Adipocyte (in vitro differentiated cells): Measurements from ENCODE around the gene DPH5.

Experiments
- DNase-seq: peaks from one replicate; pipeline ENCODE4 v3.0.0-alpha.2; 2015; ENCODE audit warnings: low read depth
- H3K27me3 ChIP-seq: replicated peaks from 2 replicates; pipeline ENCODE4 v1.7.0; 2013; ENCODE audit warnings: mild to moderate bottlenecking, low read length, moderate library complexity; ENCODE audit not compliant: control insufficient read depth, insufficient read depth
- H3K36me3 ChIP-seq: 2 replicates; pipeline ENCODE4 v1.7.0; 2013; ENCODE audit warnings: low read length, mild to moderate bottlenecking, moderate library complexity; ENCODE audit not compliant: control insufficient read depth, insufficient read depth, severe bottlenecking
- H3K4me1 ChIP-seq: 2 replicates; pipeline ENCODE4 v1.7.0; 2013; ENCODE audit warnings: mild to moderate bottlenecking, low read length, moderate library complexity; ENCODE audit not compliant: control insufficient read depth, insufficient read depth
- H3K4me3 ChIP-seq: 2 replicates; pipeline ENCODE4 v1.7.0; 2013; ENCODE audit warnings: mild to moderate bottlenecking, low read length, moderate library complexity
- H3K9ac ChIP-seq: 2 replicates; pipeline ENCODE4 v1.7.0; 2013; ENCODE audit warnings: mild to moderate bottlenecking, low read length, moderate library complexity
- H3K9me3 ChIP-seq: 2 replicates; pipeline ENCODE4 v1.7.0; 2013; ENCODE audit warnings: mild to moderate bottlenecking, low read length, moderate library complexity; ENCODE audit not compliant: control insufficient read depth

Gene DPH5

DNA sequence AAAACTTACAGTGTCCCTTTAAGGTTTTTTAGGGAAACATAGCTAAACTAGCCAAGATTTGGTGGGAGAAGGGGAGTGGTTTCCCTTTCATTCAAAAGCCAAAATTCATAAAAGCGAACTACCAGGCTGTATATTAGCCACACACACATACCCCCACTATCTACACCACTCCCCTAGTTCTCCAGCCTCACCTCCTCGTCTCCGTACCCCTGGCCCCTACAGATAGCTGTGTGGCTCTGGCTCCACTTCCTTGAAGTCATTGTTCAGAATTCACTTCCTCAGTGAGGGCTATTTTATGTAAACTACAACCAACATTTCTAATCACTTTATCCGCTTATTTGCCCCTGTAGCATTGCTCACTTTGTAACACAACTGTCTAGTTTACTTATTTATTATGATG is 5.3 kb upstream of the DPH5 start:
- Histone ChIP-seq H3K9me3 (no peaks in the 10 kb centered on the region), H3K36me3 (no peaks in the 10 kb centered on the region), H3K9ac (no peak overlapping the region), H3K4me3 (no peak overlapping the region), H3K4me1 (peaks cover 5% of the 10 kb centered on the region), H3K27me3 (no peaks in the 10 kb centered on the region)
- no peak for DNase-seq

- no peak overlapping the region for H3K4me3 ChIP-seq
- H3K36me3 ChIP-seq = no peaks in the 10 kb centered on the region
- H3K9ac ChIP-seq = no peak overlapping the region
- H3K4me1 ChIP-seq = peaks cover 12% of the 10 kb centered on the region
- no peak for DNase-seq
- no peaks in the 10 kb centered on the region for H3K27me3 ChIP-seq
- no peaks in the 10 kb centered on the region for H3K9me3 ChIP-seq
Measured at GRCh38 chr1:101029184-101029583, 3.6 kb upstream of the DPH5 start.

DNA sequence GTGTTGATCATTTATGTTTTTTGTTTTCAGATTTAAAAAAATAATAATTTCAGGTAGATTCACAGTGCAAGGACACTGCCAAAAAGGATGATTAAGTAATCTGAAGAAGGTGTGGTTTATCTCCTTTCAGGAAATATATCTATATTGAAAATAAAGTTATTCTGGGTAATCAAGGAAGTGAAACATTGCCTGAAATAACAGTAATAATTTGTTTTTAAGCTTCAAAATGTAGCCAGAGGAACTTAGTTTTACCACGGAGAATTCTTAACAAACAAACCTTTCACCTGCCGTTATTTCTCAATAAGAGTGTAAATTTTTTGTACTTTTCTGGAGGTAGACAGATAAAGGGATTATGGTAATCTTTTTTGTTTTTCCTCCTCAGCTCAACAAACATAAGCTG is 2.9 kb upstream of the DPH5 start:
- Histone ChIP-seq H3K27me3 (no peaks in the 10 kb centered on the region), H3K9ac (no peak overlapping the region)

GRCh38 chr1:101027194-101027772 is 1.7 kb upstream of the DPH5 start:
- Histone ChIP-seq H3K4me3 (no peak overlapping the region), H3K4me1 (peaks cover 17% of the 10 kb centered on the region), H3K9ac (no peak overlapping the region), H3K27me3 (no peaks in the 10 kb centered on the region), H3K9me3 (no peaks in the 10 kb centered on the region), H3K36me3 (no peaks in the 10 kb centered on the region)
- no peak for DNase-seq

More for the DNA sequence above, 2.9 kb upstream of the DPH5 start:
- no peak for DNase-seq
- Histone ChIP-seq H3K9me3 (no peaks in the 10 kb centered on the region), H3K36me3 (no peaks in the 10 kb centered on the region), H3K4me1 (peaks cover 12% of the 10 kb centered on the region), H3K4me3 (no peak overlapping the region)

- no peaks in the 10 kb centered on the region for H3K36me3 ChIP-seq
Measured at GRCh38 chr1:101026430-101026788, 825 bp upstream of the DPH5 start.

DNA sequence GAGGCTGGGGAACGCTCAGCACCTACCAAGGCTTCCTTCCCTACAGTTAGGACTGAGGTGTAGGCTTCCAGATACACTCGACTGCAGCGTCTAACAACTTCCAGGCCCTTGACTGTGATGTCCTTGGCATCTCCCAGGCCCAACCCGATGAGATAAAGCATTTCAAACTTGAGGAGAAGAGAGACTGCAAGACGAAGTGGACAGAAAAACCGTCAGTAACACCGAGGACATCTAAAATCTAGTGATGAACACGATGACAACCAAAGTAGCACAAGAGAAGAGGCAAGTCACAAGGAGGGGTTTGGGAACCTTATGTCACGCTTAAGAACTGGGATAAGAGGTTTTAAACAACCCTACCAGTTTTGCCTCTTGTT is 314 bp downstream of the DPH5 start:
- DNase-seq = no peak

More at GRCh38 chr1:101026430-101026788, 825 bp upstream of the DPH5 start:
- Histone ChIP-seq H3K9me3 (no peaks in the 10 kb centered on the region), H3K9ac (peak overlapping the region; percentile 96), H3K4me1 (peaks cover 24% of the 10 kb centered on the region), H3K27me3 (no peaks in the 10 kb centered on the region), H3K4me3 (peak overlapping the region; percentile 93)
- DNase-seq = no peak

DNA sequence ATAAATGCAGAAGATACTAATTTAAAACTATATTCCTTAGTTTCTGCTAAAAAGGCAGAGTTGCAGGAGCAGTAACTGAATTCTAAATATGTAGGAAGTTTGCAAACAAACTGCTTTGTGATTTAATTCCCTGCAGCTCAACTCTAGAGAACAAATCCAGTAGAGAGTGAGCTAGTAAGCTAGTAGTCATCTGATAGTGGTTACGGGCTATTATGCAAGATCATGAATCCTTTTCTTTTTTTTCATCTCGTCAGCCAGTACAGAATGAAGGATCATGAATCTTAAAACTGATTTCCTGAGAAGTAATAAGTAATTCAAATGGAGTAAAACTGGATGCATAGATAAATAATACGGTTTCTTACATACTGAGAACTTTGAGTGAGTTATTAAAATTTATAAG is 3.3 kb downstream of the DPH5 start:
- peak; percentile 69 for DNase-seq
- H3K36me3 ChIP-seq = peaks cover 14% of the 10 kb centered on the region
- no peak overlapping the region for H3K4me3 ChIP-seq

More for the DNA sequence above, 314 bp downstream of the DPH5 start:
- Histone ChIP-seq H3K4me3 (peak overlapping the region; percentile 93), H3K27me3 (no peaks in the 10 kb centered on the region), H3K36me3 (peaks cover 6% of the 10 kb centered on the region), H3K4me1 (peaks cover 24% of the 10 kb centered on the region), H3K9ac (peak overlapping the region; percentile 96), H3K9me3 (no peaks in the 10 kb centered on the region)

DNA sequence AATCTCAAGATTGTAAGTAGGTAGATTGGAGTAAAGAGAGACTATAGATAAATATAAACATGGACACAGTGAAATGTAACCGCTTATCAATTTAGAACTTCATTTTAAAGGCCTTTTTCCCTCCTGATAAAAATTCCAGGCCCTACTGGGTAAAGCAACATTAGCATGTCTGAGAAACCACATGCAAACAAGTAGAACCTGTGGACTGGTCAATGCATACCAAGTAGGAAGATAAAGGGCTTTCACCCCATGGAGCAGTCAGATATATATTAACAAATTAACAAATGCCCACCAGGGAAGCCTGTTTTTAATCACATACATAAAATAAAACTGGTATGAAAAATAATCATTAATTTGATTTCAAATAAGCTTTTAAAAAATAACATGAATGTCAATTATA is 8.1 kb downstream of the DPH5 start:
- Histone ChIP-seq H3K9ac (no peak overlapping the region), H3K36me3 (peaks cover 24% of the 10 kb centered on the region), H3K4me1 (peaks cover 9% of the 10 kb centered on the region), H3K27me3 (no peaks in the 10 kb centered on the region), H3K9me3 (no peaks in the 10 kb centered on the region), H3K4me3 (no peak overlapping the region)
- no peak for DNase-seq

More for the DNA sequence above, 3.3 kb downstream of the DPH5 start:
- Histone ChIP-seq H3K9ac (no peak overlapping the region), H3K9me3 (no peaks in the 10 kb centered on the region), H3K4me1 (peaks cover 24% of the 10 kb centered on the region), H3K27me3 (no peaks in the 10 kb centered on the region)

GRCh38 chr1:101013776-101014175 is 11.8 kb downstream of the DPH5 start:
- Histone ChIP-seq H3K9me3 (no peaks in the 10 kb centered on the region), H3K9ac (no peak overlapping the region), H3K4me1 (no peaks in the 10 kb centered on the region), H3K4me3 (no peak overlapping the region), H3K36me3 (peaks cover 19% of the 10 kb centered on the region), H3K27me3 (no peaks in the 10 kb centered on the region)
- no peak for DNase-seq

DNA sequence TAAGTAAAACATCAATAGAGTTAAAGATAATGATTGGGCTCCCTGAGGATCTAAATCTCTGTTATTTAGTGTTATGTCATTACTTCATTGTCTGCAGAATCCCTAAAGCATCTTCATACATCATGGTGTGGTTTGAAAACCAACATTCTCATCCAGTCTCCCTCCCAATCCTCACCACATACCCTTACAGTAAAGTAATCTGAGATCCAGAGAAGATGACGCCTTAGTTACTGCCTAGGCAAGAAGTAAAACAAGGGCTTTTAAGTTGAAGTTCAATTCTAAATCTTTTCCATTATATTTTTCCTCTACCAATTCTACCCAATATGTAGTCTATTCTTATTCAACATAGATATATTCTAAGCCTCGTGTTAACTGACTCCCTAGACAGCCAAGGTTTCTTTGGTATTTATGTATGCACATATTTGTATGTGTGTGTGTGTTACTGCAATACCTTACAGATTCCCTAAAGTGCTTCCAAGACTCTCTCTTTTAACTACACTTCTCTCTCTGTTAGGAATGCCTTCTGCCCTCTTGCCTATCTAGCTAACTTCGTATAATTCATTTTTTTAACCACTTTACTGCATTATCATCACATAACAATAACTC is 17.3 kb downstream of the DPH5 start:
- no peak for DNase-seq
- no peaks in the 10 kb centered on the region for H3K9me3 ChIP-seq
- H3K9ac ChIP-seq = no peak overlapping the region
- no peaks in the 10 kb centered on the region for H3K27me3 ChIP-seq
- H3K4me3 ChIP-seq = no peak overlapping the region
- H3K4me1 ChIP-seq = peaks cover 21% of the 10 kb centered on the region
- H3K36me3 ChIP-seq = peaks cover 12% of the 10 kb centered on the region

DNA sequence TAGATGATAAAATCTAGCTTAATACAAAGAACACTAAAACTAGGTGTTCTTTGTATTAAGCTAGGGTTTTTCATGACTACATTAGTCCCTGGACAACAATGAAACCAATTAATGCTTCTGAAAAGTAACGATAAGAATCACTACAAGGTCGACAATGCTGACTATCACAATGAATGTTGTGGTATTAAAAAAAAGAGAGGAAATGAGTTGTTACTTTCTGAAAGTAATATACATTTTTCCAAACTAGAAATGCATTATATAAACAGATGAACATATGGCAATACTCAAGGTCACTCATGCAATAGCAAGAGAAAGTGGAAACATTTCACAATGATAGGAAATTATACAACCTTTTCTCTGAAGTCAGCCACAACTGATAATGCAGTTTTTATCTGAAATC is 19.0 kb downstream of the DPH5 start:
- peaks cover 5% of the 10 kb centered on the region for H3K36me3 ChIP-seq
- H3K9ac ChIP-seq = no peak overlapping the region
- no peaks in the 10 kb centered on the region for H3K27me3 ChIP-seq
- H3K4me3 ChIP-seq = no peak overlapping the region
- DNase-seq = peak; percentile 73
- peaks cover 30% of the 10 kb centered on the region for H3K4me1 ChIP-seq
- H3K9me3 ChIP-seq = no peaks in the 10 kb centered on the region

DNA sequence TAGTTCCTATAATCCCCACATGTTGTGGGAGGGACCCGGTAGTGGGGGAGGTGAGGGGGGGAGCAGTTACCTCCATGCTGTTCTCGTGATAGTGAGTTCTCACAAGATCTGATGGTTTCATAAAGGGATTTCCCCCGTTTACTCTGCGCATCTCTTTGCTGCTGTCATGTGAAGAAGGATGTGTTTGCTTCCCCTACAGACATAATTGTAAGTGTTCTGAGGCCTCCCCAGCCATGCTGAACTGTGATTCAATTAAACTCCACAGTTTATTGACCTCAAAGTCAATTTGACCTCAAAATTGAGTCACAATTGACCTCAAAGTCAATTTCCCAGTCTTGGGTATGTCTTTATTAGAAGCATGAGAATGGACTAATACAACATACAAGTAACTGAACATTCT is 19.7 kb downstream of the DPH5 start:
- Histone ChIP-seq H3K4me3 (no peak overlapping the region), H3K27me3 (no peaks in the 10 kb centered on the region), H3K9me3 (no peaks in the 10 kb centered on the region), H3K9ac (no peak overlapping the region), H3K4me1 (peaks cover 30% of the 10 kb centered on the region), H3K36me3 (peaks cover 10% of the 10 kb centered on the region)
- DNase-seq = no peak
